ENCODE measurements around the gene SUPT7L.
"Not testable (repeated sequence)": the region's sequence is repeated elsewhere in the genome, so short reads cannot be mapped to it uniquely, and the experiment has no call there.

SUPT7L gene

GRCh38 chr2:27685006-27685405 lies 21.6 kb upstream of the SUPT7L start:
- not testable (repeated sequence) for DNase-seq

DNA sequence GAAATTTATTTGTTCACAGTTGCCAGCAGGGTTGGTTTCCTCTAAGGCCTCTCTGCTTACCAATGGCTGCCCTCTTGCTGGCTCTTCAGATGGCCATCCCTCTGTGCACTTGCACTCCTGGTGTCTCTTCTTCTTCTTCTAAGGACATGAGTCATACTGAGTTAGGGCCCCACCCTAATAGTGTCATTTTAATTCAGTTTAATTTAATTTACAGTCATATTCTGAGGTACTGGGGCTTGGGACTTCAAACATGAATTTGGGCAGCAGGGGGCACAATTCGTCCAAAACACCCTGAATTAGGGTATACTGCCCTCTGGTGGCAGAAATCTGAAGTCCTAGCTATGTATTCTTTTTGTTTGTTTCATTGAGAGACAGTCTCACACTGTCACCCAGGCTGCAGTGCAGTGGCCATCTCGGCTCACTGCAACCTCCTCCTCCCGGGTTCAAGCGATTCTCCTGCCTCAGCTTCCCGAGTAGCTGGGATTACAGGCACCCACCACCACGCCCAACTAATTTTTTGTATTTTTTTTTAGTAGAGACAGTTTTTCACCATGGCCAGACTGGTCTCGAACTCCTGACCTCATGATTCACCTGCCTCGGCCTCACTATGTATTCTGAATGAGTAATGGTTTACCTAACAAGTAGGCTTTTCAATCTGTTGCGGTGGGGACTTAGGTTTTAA lies 20.1 kb upstream of the SUPT7L start:
- no peak for DNase-seq

- not testable (repeated sequence) for DNase-seq
Observed at GRCh38 chr2:27682334-27682771, 18.9 kb upstream of the SUPT7L start.

GRCh38 chr2:27681841-27682240 lies 18.4 kb upstream of the SUPT7L start:
- no peak for DNase-seq

- no peak for DNase-seq
Observed at GRCh38 chr2:27680571-27680970, 17.2 kb upstream of the SUPT7L start.

GRCh38 chr2:27672723-27673486 lies 9.5 kb upstream of the SUPT7L start:
- DNase-seq: no peak

GRCh38 chr2:27671235-27671634 lies 7.8 kb upstream of the SUPT7L start:
- no peak for DNase-seq

- DNase-seq: no peak
Observed at GRCh38 chr2:27667446-27667845, 4.0 kb upstream of the SUPT7L start.

DNA sequence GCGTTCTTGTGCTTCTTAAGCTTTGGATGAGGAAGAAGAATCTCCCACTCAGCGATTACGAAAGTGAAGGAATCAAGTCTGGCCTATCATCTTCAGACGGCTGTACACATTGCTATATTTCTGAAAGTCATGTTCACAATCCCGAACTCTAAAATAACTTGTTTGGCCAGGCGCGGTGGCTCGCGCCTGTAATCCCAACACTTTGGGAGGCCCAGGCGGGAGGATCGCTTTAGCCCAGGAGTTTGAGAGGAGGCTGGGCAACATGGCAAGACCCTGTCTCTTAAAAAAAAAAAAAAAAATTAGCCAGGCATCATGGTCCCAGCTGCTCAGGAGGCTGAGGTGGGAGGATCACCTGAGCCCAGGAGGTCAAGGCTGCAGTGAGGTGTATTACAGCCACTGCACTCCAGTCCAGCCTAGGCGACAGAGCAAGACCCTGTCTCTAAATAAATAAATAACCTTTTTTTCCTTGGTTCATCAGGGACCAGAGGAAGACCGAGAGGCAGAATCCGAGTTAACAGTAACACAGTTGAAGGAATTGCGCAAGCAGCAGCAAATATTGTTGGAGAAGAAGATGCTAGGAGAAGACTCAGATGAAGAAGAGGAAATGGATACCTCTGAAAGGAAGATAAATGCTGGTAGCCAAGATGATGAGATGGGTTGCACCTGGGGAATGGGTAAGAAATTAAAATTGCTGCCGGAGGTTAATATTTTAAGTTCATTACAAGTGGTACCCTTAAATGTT lies 1.4 kb upstream of the SUPT7L start:
- no peak for DNase-seq

GRCh38 chr2:27664154-27664574 lies 750 bp upstream of the SUPT7L start:
- DNase-seq: no peak

DNA sequence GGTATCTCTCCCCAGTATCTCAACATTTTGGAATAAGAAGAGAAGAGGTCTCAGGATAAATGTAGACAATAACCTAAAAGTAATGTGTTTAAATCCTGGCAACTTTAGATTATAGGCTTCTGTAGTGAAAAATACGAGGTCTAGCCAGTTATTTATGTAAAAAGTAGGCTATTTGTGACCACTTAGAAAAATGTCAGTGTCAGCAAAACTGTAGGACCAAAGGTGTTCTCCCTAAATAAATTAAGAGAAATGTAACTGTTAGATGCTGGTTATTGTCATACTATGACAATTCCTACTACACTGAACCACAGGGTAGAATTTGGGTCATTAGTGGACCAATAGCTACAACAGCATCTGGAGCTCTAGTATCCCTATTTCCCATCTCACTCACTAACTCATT lies 2.0 kb downstream of the SUPT7L start:
- no peak for DNase-seq

DNA sequence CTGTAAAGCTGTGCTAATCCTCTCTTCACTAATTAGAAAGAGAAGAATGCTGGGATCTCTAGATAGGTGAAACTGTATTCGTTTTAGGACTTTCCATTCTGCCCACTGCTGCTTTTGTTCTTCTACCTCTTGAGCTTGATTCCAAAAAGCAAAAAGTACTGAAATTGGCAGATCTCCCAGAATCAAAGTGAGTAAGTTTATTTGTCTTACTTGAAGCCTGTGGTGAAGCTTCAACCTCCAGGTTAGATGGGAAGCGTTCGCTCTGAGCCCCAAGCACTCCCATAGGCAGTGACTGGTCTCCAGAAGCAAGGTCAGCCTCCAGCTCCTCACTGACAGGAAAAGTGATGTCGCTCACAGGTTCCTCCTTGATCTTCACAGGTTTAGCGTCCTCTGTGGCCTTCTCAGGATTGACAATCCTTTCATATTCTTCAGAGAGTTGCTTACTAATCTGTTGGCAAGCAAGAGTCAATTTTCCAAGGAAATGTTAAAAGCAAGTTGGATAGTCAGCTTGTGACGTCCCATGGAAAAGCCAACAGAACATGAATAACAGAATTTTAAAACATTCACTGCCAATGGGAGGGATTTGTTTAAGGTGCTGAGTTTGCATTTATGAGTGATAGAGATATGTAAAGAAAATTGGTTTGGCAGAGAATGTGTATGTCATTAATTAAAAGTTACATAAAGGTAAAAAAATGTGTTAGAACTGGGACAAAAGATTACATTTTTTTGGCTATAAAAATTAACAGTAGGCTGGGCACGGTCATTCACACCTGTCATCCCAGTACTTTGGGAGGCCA lies 8.1 kb downstream of the SUPT7L start:
- no peak for DNase-seq

- no peak for DNase-seq
Observed at GRCh38 chr2:27653397-27653796, 10.0 kb downstream of the SUPT7L start.

- no peak for DNase-seq
Observed at GRCh38 chr2:27652790-27653189, 10.6 kb downstream of the SUPT7L start.

DNA sequence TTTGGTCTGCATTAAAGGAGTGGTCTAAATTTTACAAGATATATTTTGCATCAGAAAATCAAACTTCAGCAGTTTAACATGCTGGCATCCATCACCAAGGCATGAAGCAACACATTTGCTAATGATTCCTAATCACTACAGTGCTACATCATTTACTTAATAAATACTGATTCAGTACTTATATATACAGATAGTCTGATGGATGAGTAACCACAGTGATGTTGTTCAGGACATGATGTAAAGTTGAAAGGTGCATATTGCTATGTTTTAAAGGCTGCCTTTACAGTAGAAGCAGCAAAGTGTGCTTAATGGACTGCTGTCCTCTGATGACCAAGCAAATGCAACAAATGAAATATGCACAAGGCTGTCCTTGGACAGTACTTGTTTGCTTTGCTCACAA lies 11.1 kb downstream of the SUPT7L start:
- no peak for DNase-seq

DNA sequence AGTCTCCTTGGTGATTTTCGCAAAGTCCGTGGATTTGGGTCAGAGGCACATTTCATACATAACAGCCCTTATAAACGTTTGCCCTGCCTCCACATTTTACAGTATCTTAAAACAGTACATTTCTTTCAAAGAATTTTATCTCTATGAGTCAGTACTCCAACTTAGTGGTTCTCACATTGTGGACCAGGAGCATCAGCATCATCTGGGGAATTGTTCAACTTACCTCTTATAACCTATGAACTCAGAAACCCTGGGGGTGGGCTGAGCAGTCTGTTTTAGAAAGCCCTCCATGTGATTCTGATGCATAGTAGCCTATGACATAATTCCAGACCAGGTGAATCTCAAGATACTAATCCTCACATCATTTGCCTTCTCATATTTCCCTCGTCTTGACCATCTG lies 12.4 kb downstream of the SUPT7L start:
- no peak for DNase-seq

GRCh38 chr2:27647737-27648136 lies 15.7 kb downstream of the SUPT7L start:
- no peak for DNase-seq

DNA sequence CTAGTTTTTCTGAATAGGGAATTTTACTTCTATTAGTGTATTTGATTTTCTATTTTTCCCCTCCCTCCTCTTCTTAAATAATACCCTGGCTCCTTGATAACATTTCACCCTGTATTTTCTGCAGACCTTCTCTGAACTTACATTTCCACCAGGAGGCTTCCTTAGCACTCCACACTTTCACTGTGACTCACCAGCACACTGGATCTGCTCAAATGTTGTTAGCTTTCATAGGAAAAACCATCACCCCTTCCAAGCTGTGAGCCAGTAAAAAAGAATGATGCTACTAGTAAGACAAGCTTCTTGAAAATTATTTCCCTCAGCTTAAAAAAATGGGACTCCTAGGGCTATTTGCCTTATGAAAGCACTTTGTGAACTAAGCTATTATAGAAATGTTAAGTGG lies 16.1 kb downstream of the SUPT7L start:
- DNase-seq: no peak

- DNase-seq: no peak
Observed at GRCh38 chr2:27645197-27645596, 18.2 kb downstream of the SUPT7L start.

GRCh38 chr2:27640722-27641245 lies 22.6 kb downstream of the SUPT7L start:
- no peak for DNase-seq

- no peak for DNase-seq
Observed at GRCh38 chr2:27638709-27639108, 24.7 kb downstream of the SUPT7L start.

- DNase-seq: no peak
Observed at GRCh38 chr2:27638037-27638637, 25.3 kb downstream of the SUPT7L start.

All from activated gamma-delta T cell (primary cell).